Testis (tissue), 3 donors: ENCODE measurements around the gene HUS1B. TPM values are rescaled to one million over a fixed set of nuclear protein-coding genes. Genes with fewer than 3 reads are reported as not detected.
"Not testable (repeated sequence)": the region's sequence is repeated elsewhere in the genome, so short reads cannot be mapped to it uniquely, and the experiment has no call there.

ENCODE experiments used
- DNase-seq: peaks from one replicate; pipeline ENCODE4 v3.0.0-alpha.2; 2019
- H3K27ac ChIP-seq, 2 donors: fragments of 200-600 bp; sonication (generic); one replicate each; pipeline ENCODE4 v1.5.1; 2019
- H3K27me3 ChIP-seq: fragments of 200-600 bp; sonication (generic); one replicate; pipeline ENCODE4 v1.5.1; 2019
- H3K36me3 ChIP-seq: fragments of 200-600 bp; sonication (generic); one replicate; pipeline ENCODE4 v1.5.1; 2017; ENCODE audit warnings: low read depth; ENCODE audit errors: missing control alignments
- H3K4me1 ChIP-seq: fragments of 200-600 bp; sonication (generic); one replicate; pipeline ENCODE4 v1.5.1; 2019
- H3K4me3 ChIP-seq, 2 donors: fragments of 200-600 bp; sonication (generic); one replicate each; pipeline ENCODE4 v1.5.1; 2017 to 2019
- H3K9me3 ChIP-seq: fragments of 200-600 bp; sonication (generic); one replicate; pipeline ENCODE4 v1.5.1; 2017
- POLR2A ChIP-seq: fragments of 450-650 bp; IDR thresholded peaks from one replicate; pipeline ENCODE4 v1.6.1; 2017; ENCODE audit warnings: antibody characterized with exemption, mild to moderate bottlenecking, moderate library complexity
- WGBS, 2 donors: methylation state at CpG; one replicate each; pipeline ENCODE4 v1.1.5; 2018; 5-methylcytosine and 5-hydroxymethylcytosine counted together
- intact Hi-C: fragments of 100-400 bp; cut with DNase I; formaldehyde crosslinking; loops from one replicate; pipeline ENCODE4 v1.15.1; 2023; ENCODE audit warnings: low total_unique reads
- polyA plus RNA-seq: library from polyadenylated mRNA; stranded (reverse); fragments of 350-450 nt; fragmentation: Illumina TruSeq; extraction: RNeasy Lipid Tissue Mini Kit (QIAGEN cat#74804); gene quantifications from one replicate; pipeline ENCODE4 v1.2.3, GENCODE V29; 2014; ENCODE audit warnings: low read depth, low replicate concordance; ENCODE audit not compliant: insufficient read depth
- total RNA-seq, 2 donors: library from RNA; depleted of rRNA; stranded (reverse); fragments of >200 nt; gene quantifications; one replicate each; pipeline ENCODE4 v1.2.3, GENCODE V29; 2016
- TF ChIP-seq, protein P1 (sequence below), 3 experiments: fragments of 450-650 bp in 2 of 3; fragments of 200-600 bp in 1 of 3; sonication (generic) in 1 of 3; IDR thresholded peaks; one replicate each; pipeline ENCODE4 v1.5.1; 2016 to 2019; ENCODE audit warnings: antibody characterized with exemption in 3 of 3, mild to moderate bottlenecking in 2 of 3, moderate library complexity in 1 of 3

Gene HUS1B
- total and polyA plus RNA-seq, 3 donors from 2014 or later = 1.3 to 13.5 (median 8.9) TPM

DNA sequence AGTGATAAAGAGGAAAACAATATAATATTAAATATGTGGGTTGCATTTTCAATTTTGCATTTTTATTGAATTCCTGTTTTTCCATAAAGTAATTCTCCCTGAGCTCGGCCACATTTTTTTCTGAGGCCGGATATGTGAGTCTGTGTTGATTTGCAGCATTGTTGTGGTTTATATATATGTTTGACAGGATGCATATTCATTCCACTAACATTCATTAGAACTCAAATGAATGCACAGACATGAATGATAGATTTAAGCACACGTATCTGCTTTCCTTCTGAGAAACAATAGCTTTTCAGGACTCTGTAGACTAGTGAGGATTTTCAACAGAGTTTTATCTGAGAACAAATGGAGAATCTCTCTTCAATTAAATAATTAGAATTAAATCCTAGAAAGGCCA is 46.7 kb upstream of the HUS1B start:
- no peaks in the 10 kb centered on the region for H3K27me3 ChIP-seq
- H3K36me3 ChIP-seq = no peaks in the 10 kb centered on the region
- no peak for DNase-seq
- no peak overlapping the region for H3K4me3 ChIP-seq
- intact Hi-C loops = no loop called here
- no peaks in the 10 kb centered on the region for H3K4me1 ChIP-seq
- WGBS, 2 donors = 94 to 96% methylated on average over 3 of the region's 3 CpGs
- TF ChIP-seq POLR2A = no peak
- TF ChIP-seq, protein P1, sequence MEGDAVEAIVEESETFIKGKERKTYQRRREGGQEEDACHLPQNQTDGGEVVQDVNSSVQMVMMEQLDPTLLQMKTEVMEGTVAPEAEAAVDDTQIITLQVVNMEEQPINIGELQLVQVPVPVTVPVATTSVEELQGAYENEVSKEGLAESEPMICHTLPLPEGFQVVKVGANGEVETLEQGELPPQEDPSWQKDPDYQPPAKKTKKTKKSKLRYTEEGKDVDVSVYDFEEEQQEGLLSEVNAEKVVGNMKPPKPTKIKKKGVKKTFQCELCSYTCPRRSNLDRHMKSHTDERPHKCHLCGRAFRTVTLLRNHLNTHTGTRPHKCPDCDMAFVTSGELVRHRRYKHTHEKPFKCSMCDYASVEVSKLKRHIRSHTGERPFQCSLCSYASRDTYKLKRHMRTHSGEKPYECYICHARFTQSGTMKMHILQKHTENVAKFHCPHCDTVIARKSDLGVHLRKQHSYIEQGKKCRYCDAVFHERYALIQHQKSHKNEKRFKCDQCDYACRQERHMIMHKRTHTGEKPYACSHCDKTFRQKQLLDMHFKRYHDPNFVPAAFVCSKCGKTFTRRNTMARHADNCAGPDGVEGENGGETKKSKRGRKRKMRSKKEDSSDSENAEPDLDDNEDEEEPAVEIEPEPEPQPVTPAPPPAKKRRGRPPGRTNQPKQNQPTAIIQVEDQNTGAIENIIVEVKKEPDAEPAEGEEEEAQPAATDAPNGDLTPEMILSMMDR (IDR thresholded peaks at IDR 0.05) = no peak
- H3K9me3 ChIP-seq = no peaks in the 10 kb centered on the region
- H3K27ac ChIP-seq = no peak overlapping the region

DNA sequence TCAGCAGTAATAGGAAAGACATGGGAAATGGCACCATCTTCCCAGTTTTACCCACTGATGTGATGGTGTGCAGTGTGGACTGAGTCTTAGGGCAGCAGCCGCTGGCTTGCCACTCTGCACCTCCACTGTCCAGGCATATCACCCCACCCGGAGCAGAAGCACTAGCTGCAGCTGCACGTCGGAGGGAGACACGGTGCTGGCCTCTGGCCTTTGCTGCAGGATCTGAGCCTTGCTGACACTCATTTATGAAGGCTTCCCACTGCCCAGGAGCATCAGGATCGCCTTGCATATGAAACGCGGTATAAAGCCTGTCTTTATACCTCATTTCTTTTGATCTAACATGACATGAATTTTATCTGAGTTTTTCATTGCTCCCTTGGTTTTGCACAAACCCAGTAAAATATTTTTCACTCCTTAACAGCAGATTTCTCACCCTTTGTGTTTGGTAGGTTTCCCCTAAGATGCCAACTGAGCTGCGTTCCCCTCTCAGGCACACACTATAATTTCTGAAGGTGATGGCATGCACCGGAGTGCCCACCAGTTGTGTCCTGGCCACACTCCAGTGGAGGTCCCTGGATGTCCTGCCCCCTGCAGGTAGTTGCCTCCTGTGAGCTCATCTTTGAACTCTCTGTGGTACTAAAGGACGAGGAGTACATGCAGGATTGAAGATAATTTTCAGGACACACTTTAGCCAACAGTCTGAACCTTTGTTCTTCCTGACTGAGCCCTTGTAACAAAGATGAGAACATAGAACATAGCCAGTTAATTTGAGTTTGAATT is 45.0 kb upstream of the HUS1B start:
- H3K27ac ChIP-seq = no peak overlapping the region
- intact Hi-C loops = no loop called here
- no peak for TF ChIP-seq POLR2A
- TF ChIP-seq, protein P1 (IDR thresholded peaks at IDR 0.05) = no peak
- H3K36me3 ChIP-seq = no peaks in the 10 kb centered on the region
- 68 to 83% methylated on average over 10 to 11 of the region's 11 CpGs for WGBS, 2 donors
- H3K9me3 ChIP-seq = no peaks in the 10 kb centered on the region
- no peaks in the 10 kb centered on the region for H3K27me3 ChIP-seq
- DNase-seq = no peak
- H3K4me1 ChIP-seq = no peaks in the 10 kb centered on the region
- H3K4me3 ChIP-seq = no peak overlapping the region

DNA sequence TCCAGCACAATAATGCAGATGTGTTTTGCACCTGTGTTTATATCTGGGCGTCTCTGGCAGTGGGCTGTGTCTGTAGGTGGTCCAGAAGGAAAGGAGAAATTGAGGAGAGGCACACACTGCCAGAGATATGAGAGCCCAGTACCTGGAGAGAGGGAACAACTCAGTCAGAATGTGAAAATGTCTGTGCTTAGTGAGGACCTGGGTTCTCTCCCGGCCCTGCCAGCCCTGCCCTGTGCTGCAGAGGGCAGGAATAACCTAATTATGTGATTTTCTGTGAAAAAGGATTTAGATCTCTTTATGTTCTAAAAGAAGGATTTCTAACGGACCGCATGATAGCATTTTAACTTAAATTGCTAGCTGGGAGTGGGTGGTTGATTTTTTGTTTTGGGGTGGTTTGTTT is 44.3 kb upstream of the HUS1B start:
- no peaks in the 10 kb centered on the region for H3K4me1 ChIP-seq

DNA sequence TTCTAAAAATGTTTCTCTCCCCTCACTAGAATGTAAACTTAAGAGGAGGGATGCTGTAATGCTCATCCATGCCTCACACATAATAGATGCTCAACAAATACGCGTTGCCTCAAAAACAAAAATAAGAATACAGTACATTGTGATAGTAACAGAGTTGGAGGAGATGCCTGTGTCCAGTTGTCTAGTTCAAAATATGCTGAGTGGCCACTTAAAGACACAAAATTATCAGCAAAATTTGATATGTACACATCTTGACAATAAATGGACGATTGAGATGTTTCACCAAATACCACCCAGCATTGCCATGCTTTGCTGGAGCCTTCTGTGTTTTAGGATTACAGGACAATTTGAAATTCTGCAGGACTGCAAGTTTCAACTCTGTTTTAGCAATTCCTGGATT is 43.6 kb upstream of the HUS1B start:
- Histone ChIP-seq H3K27ac (no peak overlapping the region), H3K36me3 (no peaks in the 10 kb centered on the region), H3K9me3 (no peaks in the 10 kb centered on the region), H3K27me3 (no peaks in the 10 kb centered on the region), H3K4me3 (no peak overlapping the region), H3K4me1 (no peaks in the 10 kb centered on the region)
- TF ChIP-seq, protein P1 (IDR thresholded peaks at IDR 0.05) = no peak
- no peak for TF ChIP-seq POLR2A
- no peak for DNase-seq
- intact Hi-C loops = no loop called here
- WGBS, 2 donors = 84 to 88% methylated on average over 3 of the region's 3 CpGs

More for the DNA sequence above, 44.3 kb upstream of the HUS1B start:
- H3K27me3 ChIP-seq = no peaks in the 10 kb centered on the region
- intact Hi-C loops = no loop called here
- TF ChIP-seq, protein P1 (IDR thresholded peaks at IDR 0.05) = no peak
- no peak for TF ChIP-seq POLR2A
- no peaks in the 10 kb centered on the region for H3K9me3 ChIP-seq
- H3K36me3 ChIP-seq = no peaks in the 10 kb centered on the region
- H3K4me3 ChIP-seq = no peak overlapping the region
- no peak overlapping the region for H3K27ac ChIP-seq
- 81 to 88% methylated on average over 4 of the region's 4 CpGs for WGBS, 2 donors
- no peak for DNase-seq

- no peaks in the 10 kb centered on the region for H3K27me3 ChIP-seq
- intact Hi-C loops = no loop called here
- 59 to 72% methylated on average over 6 of the region's 6 CpGs for WGBS, 2 donors
- no peak for DNase-seq
- H3K4me1 ChIP-seq = no peaks in the 10 kb centered on the region
- no peak overlapping the region for H3K4me3 ChIP-seq
- no peak overlapping the region for H3K27ac ChIP-seq
- no peaks in the 10 kb centered on the region for H3K36me3 ChIP-seq
- TF ChIP-seq, protein P1 (IDR thresholded peaks at IDR 0.05) = no peak
- TF ChIP-seq POLR2A = no peak
- H3K9me3 ChIP-seq = no peaks in the 10 kb centered on the region
These were observed 42.4 kb upstream of the HUS1B start for GRCh38 chr6:699319-699718.

- H3K27me3 ChIP-seq, intact Hi-C loops, H3K27ac ChIP-seq, H3K4me1 ChIP-seq, H3K36me3 ChIP-seq, H3K9me3 ChIP-seq, DNase-seq: not testable (repeated sequence)
- peak overlapping the region; percentile 31 to 41 for H3K4me3 ChIP-seq
- WGBS, 2 donors = 67 to 82% methylated on average over 5 to 36 of the region's 40 CpGs
These were observed 37.7 kb upstream of the HUS1B start for GRCh38 chr6:694431-695126.
